K562 (cell line): ENCODE measurements around the gene AFDN. TPM values are rescaled to one million over a fixed set of nuclear protein-coding genes. Genes with fewer than 3 reads are reported as not detected.

Experiments
- ARID1B ChIP-seq: fragments of 450-650 bp; IDR thresholded peaks from 2 replicates; pipeline ENCODE4 v1.6.1; 2016; ENCODE audit warnings: antibody characterized with exemption, mild to moderate bottlenecking, inconsistent platforms
- CBFB ChIP-seq: sonication (generic); formaldehyde crosslinking; IDR thresholded peaks from 2 replicates; pipeline ENCODE4 v1.4.0; 2020; ENCODE audit warnings: mild to moderate bottlenecking, missing genetic modification reagents
- CHCHD3 ChIP-seq: fragments of 250-450 bp; sonication (Bioruptor Pico); IDR thresholded peaks from 2 replicates; pipeline ENCODE4 v2.1.2; 2022; ENCODE audit warnings: mild to moderate bottlenecking
- COPS2 ChIP-seq: fragments of 450-650 bp; conservative IDR thresholded peaks from 2 replicates; pipeline ENCODE4 v1.6.1; 2016; ENCODE audit warnings: mild to moderate bottlenecking, moderate library complexity
- CTBP1 ChIP-seq: fragments of 450-650 bp; IDR thresholded peaks from 2 replicates; pipeline ENCODE4 v1.6.1; 2016; ENCODE audit warnings: borderline replicate concordance
- FOXA1 ChIP-seq: fragments of 450-650 bp; IDR thresholded peaks from 2 replicates; pipeline ENCODE4 v1.6.1; 2016; ENCODE audit warnings: mild to moderate bottlenecking, borderline replicate concordance
- GABPB1 ChIP-seq: sonication (generic); formaldehyde crosslinking; IDR thresholded peaks from 2 replicates; pipeline ENCODE4 v1.8.0; 2022; ENCODE audit warnings: mild to moderate bottlenecking, missing genetic modification reagents
- HEY1 ChIP-seq: fragments of 250-450 bp; sonication (Bioruptor Pico); IDR thresholded peaks from 2 replicates; pipeline ENCODE4 v1.5.0; 2020; ENCODE audit warnings: mild to moderate bottlenecking, moderate library complexity, borderline replicate concordance
- JUN ChIP-seq, 2 experiments: sonication (generic) in 1 of 2; formaldehyde crosslinking in 1 of 2; IDR thresholded peaks; 2 replicates each; pipeline versions ENCODE4 v1.6.1 to v1.8.0; 2012 to 2022; ENCODE audit warnings: borderline replicate concordance in 2 of 2, mild to moderate bottlenecking in 2 of 2, improper control_type of control experiment in 1 of 2, low read depth in 1 of 2, low read length in 1 of 2, missing genetic modification reagents in 1 of 2
- MEF2A ChIP-seq: IDR thresholded peaks from 2 replicates; pipeline ENCODE4 v1.6.1; 2011; ENCODE audit warnings: low read depth, mild to moderate bottlenecking, low read length, moderate library complexity; ENCODE audit not compliant: control insufficient read depth
- MTA2 ChIP-seq: fragments of 450-650 bp; IDR thresholded peaks from 2 replicates; pipeline ENCODE4 v1.6.1; 2016; ENCODE audit warnings: low read depth
- POLR3A ChIP-seq: IDR thresholded peaks from 2 replicates; pipeline ENCODE4 v1.6.1; 2011; ENCODE audit warnings: borderline replicate concordance, mild to moderate bottlenecking, moderate library complexity; ENCODE audit not compliant: insufficient read length, insufficient read depth; ENCODE audit errors: extremely low read depth
- RBBP5 ChIP-seq: fragments of 200-600 bp; sonication (generic); IDR thresholded peaks from 2 replicates; pipeline ENCODE4 v1.6.1; 2012; ENCODE audit warnings: borderline replicate concordance, mild to moderate bottlenecking, low read length, control low read depth, inconsistent platforms; ENCODE audit not compliant: insufficient read depth, poor library complexity, severe bottlenecking
- XRCC4 ChIP-seq: IDR thresholded peaks from one replicate; pipeline ENCODE4 v1.6.1; 2011; ENCODE audit not compliant: insufficient read depth, insufficient read length; ENCODE audit errors: extremely low read depth
- ZNF76 ChIP-seq: fragments of 250-450 bp; sonication (Bioruptor Pico); IDR thresholded peaks from 2 replicates; pipeline ENCODE4 v1.4.0; 2020; ENCODE audit warnings: mild to moderate bottlenecking, moderate library complexity, borderline replicate concordance
- polyA plus RNA-seq, 8 experiments: library from polyadenylated mRNA; depleted of rRNA in 4 of 8; stranded (reverse) in 5 of 8; unstranded in 3 of 8; fragments of >200 nt; fragmentation: Nextera tagmentation in 2 of 8; fragmentation: Illumina TruSeq in 1 of 8; extraction: Ambion mirVana in 2 of 8; extraction: Trizol in 1 of 8; gene quantifications; 2 replicates each; pipeline versions ENCODE4 v1.2.1 to v1.2.3, GENCODE V29; 2011 to 2014; ENCODE audit warnings: inconsistent platforms in 1 of 8, missing spikeins in 1 of 8
- total RNA-seq, 7 experiments: library from RNA; depleted of rRNA in 6 of 7; stranded (reverse); fragments of >200 nt in 6 of 7; fragmentation: Illumina TruSeq in 2 of 7; extraction: Trizol in 2 of 7; gene quantifications; 2 replicates each; pipeline versions ENCODE4 v1.2.1 to v1.2.3, GENCODE V29; 2011 to 2021; ENCODE audit warnings: low replicate concordance in 1 of 7
- TF ChIP-seq, protein P1 (sequence below): sonication (generic); formaldehyde crosslinking; IDR thresholded peaks from 2 replicates; pipeline ENCODE4 v1.8.0; 2022; ENCODE audit warnings: mild to moderate bottlenecking, missing genetic modification reagents
- TF ChIP-seq, protein P2 (sequence below), 3 experiments: IDR thresholded peaks in 2 of 3; conservative IDR thresholded peaks in 1 of 3; 2 replicates each; pipeline ENCODE4 v1.5.1; 2011 to 2012; ENCODE audit warnings: low read length in 3 of 3, mild to moderate bottlenecking in 3 of 3, control low read depth in 2 of 3, improper control_type of control experiment in 1 of 3, inconsistent platforms in 1 of 3, low read depth in 1 of 3, mixed read lengths in 1 of 3, moderate library complexity in 1 of 3; ENCODE audit not compliant: insufficient read depth in 2 of 3
- TF ChIP-seq, protein P3 (sequence below): fragments of 450-650 bp; conservative IDR thresholded peaks from 2 replicates; pipeline ENCODE4 v1.6.1; 2016; ENCODE audit warnings: missing genetic modification characterization, low read depth, mild to moderate bottlenecking, control low read depth, missing compliant biosample characterization
- TF ChIP-seq, protein P4 (sequence below): sonication (generic); formaldehyde crosslinking; IDR thresholded peaks from 2 replicates; pipeline ENCODE4 v1.4.0; 2020; ENCODE audit warnings: mild to moderate bottlenecking, missing genetic modification reagents

Gene AFDN
- total and polyA plus RNA-seq, 9 of the 15 experiments (the other 6 are each of a cell fraction or from before 2014, with no cell fraction given), result 7.2 to 129 (median 105) TPM

DNA sequence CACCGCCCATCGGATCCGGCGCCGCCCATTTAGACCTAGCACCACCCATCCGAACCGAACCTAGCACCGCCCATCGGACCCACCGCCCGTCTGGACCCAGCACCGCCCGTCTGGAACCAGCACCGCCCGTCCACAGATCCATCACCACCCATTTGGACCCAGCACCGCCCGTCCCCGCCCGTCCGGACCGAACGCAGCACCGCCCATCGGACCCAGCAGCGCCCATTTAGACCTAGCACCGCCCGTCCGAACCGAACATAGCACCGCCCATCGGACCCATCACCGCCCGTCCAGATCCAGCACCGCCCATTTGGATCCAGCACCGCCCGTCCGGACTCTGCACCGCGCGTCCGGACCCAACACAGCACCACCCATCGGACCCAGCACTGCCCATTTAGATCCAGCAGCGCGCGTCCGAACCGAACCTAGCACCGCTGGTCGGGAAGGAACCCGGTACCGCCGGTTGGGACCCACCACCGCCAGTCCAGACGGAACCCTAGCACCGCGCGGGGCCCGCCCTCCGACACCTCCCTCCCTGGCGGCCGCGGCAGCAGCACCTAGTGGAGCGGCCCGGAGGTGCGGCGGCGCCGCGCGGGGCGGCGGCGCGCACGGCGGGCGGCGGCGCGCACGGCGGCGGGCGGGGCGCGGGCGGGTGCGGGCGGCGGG is 348 bp upstream of the AFDN start (continued):
- TF ChIP-seq RBBP5, result peak; percentile 83
- no peak for TF ChIP-seq ZNF76 (CRISPR knock-in tag)
- TF ChIP-seq, protein P1, sequence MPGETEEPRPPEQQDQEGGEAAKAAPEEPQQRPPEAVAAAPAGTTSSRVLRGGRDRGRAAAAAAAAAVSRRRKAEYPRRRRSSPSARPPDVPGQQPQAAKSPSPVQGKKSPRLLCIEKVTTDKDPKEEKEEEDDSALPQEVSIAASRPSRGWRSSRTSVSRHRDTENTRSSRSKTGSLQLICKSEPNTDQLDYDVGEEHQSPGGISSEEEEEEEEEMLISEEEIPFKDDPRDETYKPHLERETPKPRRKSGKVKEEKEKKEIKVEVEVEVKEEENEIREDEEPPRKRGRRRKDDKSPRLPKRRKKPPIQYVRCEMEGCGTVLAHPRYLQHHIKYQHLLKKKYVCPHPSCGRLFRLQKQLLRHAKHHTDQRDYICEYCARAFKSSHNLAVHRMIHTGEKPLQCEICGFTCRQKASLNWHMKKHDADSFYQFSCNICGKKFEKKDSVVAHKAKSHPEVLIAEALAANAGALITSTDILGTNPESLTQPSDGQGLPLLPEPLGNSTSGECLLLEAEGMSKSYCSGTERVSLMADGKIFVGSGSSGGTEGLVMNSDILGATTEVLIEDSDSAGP, result peak; percentile 52; the same call in 1 of the 2 replicates
- peak; percentile 53; the same call in 1 of the 2 replicates for TF ChIP-seq GABPB1 (CRISPR knock-in tag)
- no peak for TF ChIP-seq FOXA1
- TF ChIP-seq COPS2, result no peak
- no peak for TF ChIP-seq CBFB
- no peak for TF ChIP-seq MTA2
- TF ChIP-seq ARID1B, result peak; percentile 16; the same call in 1 of the 2 replicates
- TF ChIP-seq MEF2A, result no peak
- TF ChIP-seq, protein P2, sequence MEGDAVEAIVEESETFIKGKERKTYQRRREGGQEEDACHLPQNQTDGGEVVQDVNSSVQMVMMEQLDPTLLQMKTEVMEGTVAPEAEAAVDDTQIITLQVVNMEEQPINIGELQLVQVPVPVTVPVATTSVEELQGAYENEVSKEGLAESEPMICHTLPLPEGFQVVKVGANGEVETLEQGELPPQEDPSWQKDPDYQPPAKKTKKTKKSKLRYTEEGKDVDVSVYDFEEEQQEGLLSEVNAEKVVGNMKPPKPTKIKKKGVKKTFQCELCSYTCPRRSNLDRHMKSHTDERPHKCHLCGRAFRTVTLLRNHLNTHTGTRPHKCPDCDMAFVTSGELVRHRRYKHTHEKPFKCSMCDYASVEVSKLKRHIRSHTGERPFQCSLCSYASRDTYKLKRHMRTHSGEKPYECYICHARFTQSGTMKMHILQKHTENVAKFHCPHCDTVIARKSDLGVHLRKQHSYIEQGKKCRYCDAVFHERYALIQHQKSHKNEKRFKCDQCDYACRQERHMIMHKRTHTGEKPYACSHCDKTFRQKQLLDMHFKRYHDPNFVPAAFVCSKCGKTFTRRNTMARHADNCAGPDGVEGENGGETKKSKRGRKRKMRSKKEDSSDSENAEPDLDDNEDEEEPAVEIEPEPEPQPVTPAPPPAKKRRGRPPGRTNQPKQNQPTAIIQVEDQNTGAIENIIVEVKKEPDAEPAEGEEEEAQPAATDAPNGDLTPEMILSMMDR (IDR thresholded peaks at IDR 0.05 in 2 of 3, conservative IDR thresholded peaks at IDR 0.05 in 1 of 3; ENCODE audit: insufficient read depth in 2 of 3, low read depth in 1 of 3, low read length in 3 of 3), result peak; percentile 31 to 69 (median 58); a peak in 4 of 6 replicates
- peak; percentile 78 for TF ChIP-seq CTBP1
- TF ChIP-seq JUN (IDR thresholded peaks at IDR 0.05; ENCODE audit: borderline replicate concordance, low read depth, low read length), result no peak
- TF ChIP-seq JUN (CRISPR knock-in tag; IDR thresholded peaks at IDR 0.05; ENCODE audit: borderline replicate concordance), result peak; percentile 81; the same call in 1 of the 2 replicates
- TF ChIP-seq HEY1 (CRISPR knock-in tag), result no peak
- no peak for TF ChIP-seq XRCC4
- TF ChIP-seq POLR3A, result no peak
- TF ChIP-seq, protein P3, sequence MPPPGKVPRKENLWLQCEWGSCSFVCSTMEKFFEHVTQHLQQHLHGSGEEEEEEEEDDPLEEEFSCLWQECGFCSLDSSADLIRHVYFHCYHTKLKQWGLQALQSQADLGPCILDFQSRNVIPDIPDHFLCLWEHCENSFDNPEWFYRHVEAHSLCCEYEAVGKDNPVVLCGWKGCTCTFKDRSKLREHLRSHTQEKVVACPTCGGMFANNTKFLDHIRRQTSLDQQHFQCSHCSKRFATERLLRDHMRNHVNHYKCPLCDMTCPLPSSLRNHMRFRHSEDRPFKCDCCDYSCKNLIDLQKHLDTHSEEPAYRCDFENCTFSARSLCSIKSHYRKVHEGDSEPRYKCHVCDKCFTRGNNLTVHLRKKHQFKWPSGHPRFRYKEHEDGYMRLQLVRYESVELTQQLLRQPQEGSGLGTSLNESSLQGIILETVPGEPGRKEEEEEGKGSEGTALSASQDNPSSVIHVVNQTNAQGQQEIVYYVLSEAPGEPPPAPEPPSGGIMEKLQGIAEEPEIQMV, result no peak
- TF ChIP-seq CHCHD3 (CRISPR knock-in tag), result no peak
- TF ChIP-seq, protein P4, sequence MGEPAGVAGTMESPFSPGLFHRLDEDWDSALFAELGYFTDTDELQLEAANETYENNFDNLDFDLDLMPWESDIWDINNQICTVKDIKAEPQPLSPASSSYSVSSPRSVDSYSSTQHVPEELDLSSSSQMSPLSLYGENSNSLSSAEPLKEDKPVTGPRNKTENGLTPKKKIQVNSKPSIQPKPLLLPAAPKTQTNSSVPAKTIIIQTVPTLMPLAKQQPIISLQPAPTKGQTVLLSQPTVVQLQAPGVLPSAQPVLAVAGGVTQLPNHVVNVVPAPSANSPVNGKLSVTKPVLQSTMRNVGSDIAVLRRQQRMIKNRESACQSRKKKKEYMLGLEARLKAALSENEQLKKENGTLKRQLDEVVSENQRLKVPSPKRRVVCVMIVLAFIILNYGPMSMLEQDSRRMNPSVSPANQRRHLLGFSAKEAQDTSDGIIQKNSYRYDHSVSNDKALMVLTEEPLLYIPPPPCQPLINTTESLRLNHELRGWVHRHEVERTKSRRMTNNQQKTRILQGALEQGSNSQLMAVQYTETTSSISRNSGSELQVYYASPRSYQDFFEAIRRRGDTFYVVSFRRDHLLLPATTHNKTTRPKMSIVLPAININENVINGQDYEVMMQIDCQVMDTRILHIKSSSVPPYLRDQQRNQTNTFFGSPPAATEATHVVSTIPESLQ (CRISPR knock-in tag), result no peak
